Fibroblast of villous mesenchyme (primary cell): Measurements from ENCODE around the gene NKAIN2. TPM values are rescaled to one million over a fixed set of nuclear protein-coding genes. Genes with fewer than 3 reads are reported as not detected.
"Not testable (repeated sequence)": the region's sequence is repeated elsewhere in the genome, so short reads cannot be mapped to it uniquely, and the experiment has no call there.

Experiments
- DNase-seq: peaks from one replicate; pipeline ENCODE4 v3.0.0-alpha.2; 2010; ENCODE audit warnings: low read depth
- H3K4me3 ChIP-seq: 2 replicates; pipeline ENCODE4 v1.5.1; 2011; ENCODE audit warnings: low read depth, mild to moderate bottlenecking, low read length
- total RNA-seq: library from RNA; depleted of rRNA; stranded (reverse); fragments of >200 nt; gene quantifications from 2 replicates; pipeline ENCODE4 v1.2.3, GENCODE V29; 2012
- TF ChIP-seq, protein P1 (sequence below): IDR thresholded peaks from 2 replicates; pipeline ENCODE4 v1.5.1; 2012; ENCODE audit warnings: low read depth, mild to moderate bottlenecking, low read length; ENCODE audit not compliant: insufficient read depth

The NKAIN2 gene
- total RNA-seq, 1 donor, result not detected

DNA sequence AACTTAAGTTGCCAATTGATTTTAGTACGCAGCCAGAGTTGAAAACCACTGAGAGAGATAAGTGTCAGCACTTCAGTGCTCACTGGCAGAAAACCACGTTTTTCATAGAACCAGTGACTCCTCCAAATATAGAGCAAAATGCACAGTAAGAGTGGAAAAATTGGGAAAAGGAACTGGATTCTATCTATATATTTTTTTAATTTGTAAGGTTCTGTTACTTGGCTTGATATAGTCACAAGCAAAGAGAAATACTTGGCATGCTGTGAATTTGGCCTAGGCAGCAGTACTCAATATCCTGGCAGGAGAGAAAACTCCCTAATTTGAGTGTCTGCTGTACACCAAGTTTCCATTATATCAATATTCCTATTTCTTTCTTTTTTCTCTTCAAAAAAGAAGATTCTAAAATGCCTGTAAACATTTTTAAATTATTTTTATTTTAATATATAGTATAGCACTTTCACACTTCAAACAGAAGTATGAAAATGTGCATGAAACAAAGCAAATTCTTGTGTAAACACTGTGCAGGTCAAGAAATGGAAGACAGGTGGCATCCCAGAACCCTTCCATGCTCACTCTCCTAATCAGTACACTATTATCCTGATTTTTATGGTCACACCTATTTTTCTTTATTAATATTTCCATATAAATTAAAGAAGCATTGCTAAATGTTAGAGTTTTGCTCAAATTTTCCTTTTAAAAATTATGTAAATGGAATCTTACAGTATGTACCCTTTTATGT lies 596.8 kb downstream of the NKAIN2 start:
- TF ChIP-seq, protein P1, sequence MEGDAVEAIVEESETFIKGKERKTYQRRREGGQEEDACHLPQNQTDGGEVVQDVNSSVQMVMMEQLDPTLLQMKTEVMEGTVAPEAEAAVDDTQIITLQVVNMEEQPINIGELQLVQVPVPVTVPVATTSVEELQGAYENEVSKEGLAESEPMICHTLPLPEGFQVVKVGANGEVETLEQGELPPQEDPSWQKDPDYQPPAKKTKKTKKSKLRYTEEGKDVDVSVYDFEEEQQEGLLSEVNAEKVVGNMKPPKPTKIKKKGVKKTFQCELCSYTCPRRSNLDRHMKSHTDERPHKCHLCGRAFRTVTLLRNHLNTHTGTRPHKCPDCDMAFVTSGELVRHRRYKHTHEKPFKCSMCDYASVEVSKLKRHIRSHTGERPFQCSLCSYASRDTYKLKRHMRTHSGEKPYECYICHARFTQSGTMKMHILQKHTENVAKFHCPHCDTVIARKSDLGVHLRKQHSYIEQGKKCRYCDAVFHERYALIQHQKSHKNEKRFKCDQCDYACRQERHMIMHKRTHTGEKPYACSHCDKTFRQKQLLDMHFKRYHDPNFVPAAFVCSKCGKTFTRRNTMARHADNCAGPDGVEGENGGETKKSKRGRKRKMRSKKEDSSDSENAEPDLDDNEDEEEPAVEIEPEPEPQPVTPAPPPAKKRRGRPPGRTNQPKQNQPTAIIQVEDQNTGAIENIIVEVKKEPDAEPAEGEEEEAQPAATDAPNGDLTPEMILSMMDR, result no peak
- H3K4me3 ChIP-seq, result no peak overlapping the region
- DNase-seq, result no peak

- not testable (repeated sequence) for DNase-seq, H3K4me3 ChIP-seq
These were observed 606.8 kb downstream of the NKAIN2 start for GRCh38 chr6:124410425-124410824.

DNA sequence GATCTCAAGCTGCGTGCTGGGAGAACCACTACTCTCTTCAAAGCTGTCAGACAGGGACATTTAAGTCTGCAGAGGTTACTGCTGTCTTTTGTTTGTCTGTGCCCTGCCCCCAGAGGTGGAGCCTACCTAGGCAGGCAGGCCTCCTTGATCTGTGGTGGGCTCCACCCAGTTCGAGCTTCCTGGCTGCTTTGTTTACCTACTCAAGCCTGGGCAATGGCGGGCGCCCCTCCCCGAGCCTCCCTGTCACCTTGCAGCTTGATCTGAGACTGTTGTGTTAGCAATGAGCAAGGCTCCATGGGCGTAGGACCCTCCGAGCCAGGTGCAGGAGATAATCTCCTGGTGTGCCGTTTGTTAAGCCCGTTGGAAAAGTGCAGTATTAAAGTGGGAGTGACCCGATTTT lies 609.0 kb downstream of the NKAIN2 start:
- DNase-seq, H3K4me3 ChIP-seq: not testable (repeated sequence)

DNA sequence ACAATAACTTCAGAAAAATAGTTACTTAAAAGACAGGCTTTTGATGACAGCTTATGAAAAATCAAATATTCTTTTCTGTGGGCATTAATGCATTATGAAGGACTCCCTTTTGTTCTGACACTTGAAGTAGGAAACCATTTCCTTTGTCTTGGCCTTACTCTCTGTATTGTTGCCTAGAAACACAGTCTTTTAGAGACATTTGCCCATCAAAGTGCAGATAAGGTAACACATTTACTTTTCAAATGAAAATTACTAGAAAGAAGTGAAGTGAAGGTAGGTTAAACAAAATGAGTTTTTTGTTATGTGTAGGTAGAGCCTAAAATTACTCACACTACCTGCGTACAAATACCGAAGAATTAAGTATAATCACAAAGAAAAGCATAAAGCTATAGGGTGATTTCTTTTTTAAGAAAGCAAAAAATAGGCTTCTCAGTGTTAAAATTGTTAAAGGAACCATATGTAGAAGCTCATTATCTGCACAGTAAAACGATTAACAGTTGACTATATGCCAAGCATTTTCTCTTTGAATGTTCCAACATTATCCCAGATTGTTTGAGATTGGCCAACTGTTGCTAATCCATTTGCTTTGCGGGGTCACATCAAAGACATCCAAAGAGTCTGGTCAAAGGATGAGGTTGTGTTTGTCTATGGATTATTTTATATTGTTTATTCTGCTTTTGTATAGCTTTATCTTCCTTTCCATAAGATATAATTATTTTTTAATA lies 616.6 kb downstream of the NKAIN2 start:
- TF ChIP-seq, protein P1, result no peak
- H3K4me3 ChIP-seq, result no peak overlapping the region
- DNase-seq, result no peak

DNA sequence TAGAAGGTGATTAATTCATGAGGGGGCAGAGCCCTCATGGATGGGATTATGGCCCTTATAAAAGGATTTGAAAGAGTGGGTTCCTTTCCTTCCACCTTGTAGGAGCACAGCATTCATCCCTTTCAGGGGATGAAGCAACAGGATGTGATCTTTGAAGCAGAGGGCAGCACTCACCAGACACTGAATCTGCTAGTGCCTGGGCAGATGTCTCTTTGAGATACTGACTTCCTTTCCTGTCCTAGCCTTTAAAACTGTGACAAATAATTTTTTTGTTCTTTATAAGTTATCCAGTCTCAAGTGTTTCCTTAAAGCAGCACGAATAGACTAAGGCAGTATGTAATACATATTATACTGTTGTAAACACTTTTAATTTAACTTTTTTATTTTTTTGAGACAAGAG lies 620.0 kb downstream of the NKAIN2 start:
- TF ChIP-seq, protein P1, result no peak
- DNase-seq, result no peak

GRCh38 chr6:124430740-124431318 lies 627.2 kb downstream of the NKAIN2 start:
- TF ChIP-seq, protein P1, result no peak
- no peak for DNase-seq
- no peak overlapping the region for H3K4me3 ChIP-seq

More for the DNA sequence above, 620.0 kb downstream of the NKAIN2 start:
- H3K4me3 ChIP-seq, result no peak overlapping the region

DNA sequence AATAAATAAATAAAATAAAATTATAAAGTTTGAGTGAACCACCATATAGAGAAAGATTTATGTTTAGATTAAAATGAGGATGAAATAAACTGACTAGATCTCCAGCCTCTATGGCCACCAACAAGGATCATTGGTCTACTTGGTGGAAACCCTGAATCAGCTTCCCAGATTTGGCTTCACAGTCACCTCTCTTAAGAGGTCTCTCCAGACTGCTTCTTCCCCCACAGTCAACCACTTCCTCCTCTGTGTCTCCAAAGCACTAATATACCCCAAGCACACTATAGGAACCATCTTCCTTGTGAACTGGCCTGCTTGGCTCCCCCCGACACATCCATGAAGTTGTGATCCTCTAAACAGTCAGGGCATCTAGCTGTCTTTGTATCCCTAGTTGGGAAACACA lies 629.0 kb downstream of the NKAIN2 start:
- DNase-seq, result no peak
- TF ChIP-seq, protein P1, result no peak
- H3K4me3 ChIP-seq, result no peak overlapping the region
